SK-N-MC (cell line): Measurements from ENCODE around the gene STAT4.

Experiments used
- EZH2 ChIP-seq: fragments of 200-600 bp; sonication (generic); IDR thresholded peaks from one replicate; pipeline ENCODE4 v1.6.1; 2017; ENCODE audit warnings: antibody characterized with exemption
- FOXP2 ChIP-seq: optimal IDR thresholded peaks from 2 replicates; pipeline ENCODE3; 2011; ENCODE audit warnings: mild to moderate bottlenecking, moderate library complexity; ENCODE audit not compliant: insufficient read depth; ENCODE audit errors: extremely low read length, control extremely low read depth
- POLR2AphosphoS5 ChIP-seq: IDR thresholded peaks from 2 replicates; pipeline ENCODE4 v1.6.1; 2012; ENCODE audit warnings: mild to moderate bottlenecking, low read depth, low read length, borderline replicate concordance

GRCh38 chr2:191037351-191037750, 113.4 kb downstream of the STAT4 start:
- TF ChIP-seq POLR2AphosphoS5, result no peak
- TF ChIP-seq EZH2, result no peak
- TF ChIP-seq FOXP2, result no peak
